Gastroesophageal sphincter (tissue), 4 donors: ENCODE results near the gene DOCK4. TPM values are rescaled to one million over a fixed set of nuclear protein-coding genes. Genes with fewer than 3 reads are reported as not detected.

Source experiments
- ATAC-seq: fragments of 150-250 bp; one replicate; pipeline ENCODE4 v1.9.1; 2016; ENCODE audit warnings: mild to moderate bottlenecking, moderate library complexity
- H3K27ac ChIP-seq, 4 donors: fragments of 200-600 bp; sonication (generic) in 3 of 4; 1 replicate in 3 of 4; 2 replicates in 1 of 4; pipeline ENCODE4 v1.5.1; 2016 to 2019
- H3K27me3 ChIP-seq: fragments of 200-600 bp; sonication (generic); one replicate; pipeline ENCODE4 v1.5.1; 2019
- H3K36me3 ChIP-seq, 2 donors: fragments of 200-600 bp; sonication (generic); one replicate each; pipeline ENCODE4 v1.5.1; 2019; ENCODE audit warnings: control low read depth in 1 of 2
- H3K4me1 ChIP-seq, 3 donors: fragments of 200-600 bp; sonication (generic); 1 replicate in 2 of 3; 2 replicates in 1 of 3; pipeline ENCODE4 v1.5.1; 2016 to 2019; ENCODE audit warnings: control low read depth in 2 of 3
- H3K4me3 ChIP-seq, 2 donors: fragments of 200-600 bp; sonication (generic); one replicate each; pipeline ENCODE4 v1.5.1; 2019; ENCODE audit warnings: mild to moderate bottlenecking in 1 of 2, moderate library complexity in 1 of 2
- H3K9me3 ChIP-seq, 3 donors: fragments of 200-600 bp; sonication (generic); one replicate each; pipeline ENCODE4 v1.5.1; 2017 to 2019; ENCODE audit warnings: control low read depth in 2 of 3
- EP300 ChIP-seq: sonication (generic); formaldehyde crosslinking; IDR thresholded peaks from one replicate; pipeline ENCODE4 v1.6.1; 2017; ENCODE audit warnings: antibody characterized with exemption, mild to moderate bottlenecking
- POLR2A ChIP-seq, 2 donors: fragments of 450-650 bp; IDR thresholded peaks; one replicate each; pipeline ENCODE4 v1.6.1; 2017; ENCODE audit warnings: antibody characterized with exemption in 2 of 2, mild to moderate bottlenecking in 2 of 2, moderate library complexity in 1 of 2
- POLR2AphosphoS5 ChIP-seq: sonication (generic); formaldehyde crosslinking; IDR thresholded peaks from one replicate; pipeline ENCODE4 v1.6.1; 2017; ENCODE audit warnings: antibody characterized with exemption
- WGBS, 2 donors: methylation state at CpG; one replicate each; pipeline ENCODE4 v1.1.5; 2018; ENCODE audit warnings: low coverage in 1 of 2; 5-methylcytosine and 5-hydroxymethylcytosine counted together
- total RNA-seq, 4 donors: library from RNA; depleted of rRNA; stranded (reverse); fragments of >200 nt; gene quantifications; one replicate each; pipeline ENCODE4 v1.1.0, GENCODE V29; 2016
- TF ChIP-seq, protein P1 (sequence below), 4 experiments: fragments of 200-600 bp in 2 of 4; fragments of 450-650 bp in 2 of 4; sonication (generic) in 1 of 4; IDR thresholded peaks; one replicate each; pipeline ENCODE4 v1.5.1; 2017 to 2019; ENCODE audit warnings: antibody characterized with exemption in 4 of 4, mild to moderate bottlenecking in 2 of 4, moderate library complexity in 2 of 4

DOCK4 gene
- total RNA-seq, 4 donors from 2014 or later: 14.0 to 34.1 (median 24.2) TPM

DNA sequence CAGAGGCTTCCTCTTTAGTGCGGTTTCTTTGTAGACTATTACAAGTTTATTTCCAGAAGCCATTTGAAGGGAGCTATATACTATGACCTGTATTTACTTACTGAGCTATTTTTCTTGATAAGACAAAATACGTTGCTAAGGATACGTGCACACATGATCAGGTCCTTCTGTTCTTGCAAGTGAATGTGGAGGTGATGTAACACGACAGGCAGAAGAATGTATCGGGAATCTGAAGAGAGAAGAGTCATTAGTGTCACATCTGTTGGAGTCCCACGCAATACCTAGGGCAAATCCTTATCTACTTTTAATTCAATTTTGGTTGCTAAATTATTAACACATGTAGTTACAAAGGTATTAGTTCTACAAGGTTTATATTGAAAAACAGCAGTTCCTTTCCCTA is 359.3 kb downstream of the DOCK4 start:
- ATAC-seq: no peak
- H3K27ac ChIP-seq: no peak overlapping the region
- TF ChIP-seq POLR2A (IDR thresholded peaks at IDR 0.05) (no peak), POLR2AphosphoS5 (no peak), EP300 (no peak)
- TF ChIP-seq, protein P1, sequence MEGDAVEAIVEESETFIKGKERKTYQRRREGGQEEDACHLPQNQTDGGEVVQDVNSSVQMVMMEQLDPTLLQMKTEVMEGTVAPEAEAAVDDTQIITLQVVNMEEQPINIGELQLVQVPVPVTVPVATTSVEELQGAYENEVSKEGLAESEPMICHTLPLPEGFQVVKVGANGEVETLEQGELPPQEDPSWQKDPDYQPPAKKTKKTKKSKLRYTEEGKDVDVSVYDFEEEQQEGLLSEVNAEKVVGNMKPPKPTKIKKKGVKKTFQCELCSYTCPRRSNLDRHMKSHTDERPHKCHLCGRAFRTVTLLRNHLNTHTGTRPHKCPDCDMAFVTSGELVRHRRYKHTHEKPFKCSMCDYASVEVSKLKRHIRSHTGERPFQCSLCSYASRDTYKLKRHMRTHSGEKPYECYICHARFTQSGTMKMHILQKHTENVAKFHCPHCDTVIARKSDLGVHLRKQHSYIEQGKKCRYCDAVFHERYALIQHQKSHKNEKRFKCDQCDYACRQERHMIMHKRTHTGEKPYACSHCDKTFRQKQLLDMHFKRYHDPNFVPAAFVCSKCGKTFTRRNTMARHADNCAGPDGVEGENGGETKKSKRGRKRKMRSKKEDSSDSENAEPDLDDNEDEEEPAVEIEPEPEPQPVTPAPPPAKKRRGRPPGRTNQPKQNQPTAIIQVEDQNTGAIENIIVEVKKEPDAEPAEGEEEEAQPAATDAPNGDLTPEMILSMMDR (IDR thresholded peaks at IDR 0.05): no peak
- H3K4me3 ChIP-seq: no peak overlapping the region
- H3K9me3 ChIP-seq: no peaks in the 10 kb centered on the region
- 89 to 99% methylated on average over 6 of the region's 6 CpGs for WGBS, 2 donors
- no peaks in the 10 kb centered on the region for H3K27me3 ChIP-seq
- peaks cover 0 to 33% of the 10 kb centered on the region in 2 donors for H3K36me3 ChIP-seq
- H3K4me1 ChIP-seq: no peaks in the 10 kb centered on the region

DNA sequence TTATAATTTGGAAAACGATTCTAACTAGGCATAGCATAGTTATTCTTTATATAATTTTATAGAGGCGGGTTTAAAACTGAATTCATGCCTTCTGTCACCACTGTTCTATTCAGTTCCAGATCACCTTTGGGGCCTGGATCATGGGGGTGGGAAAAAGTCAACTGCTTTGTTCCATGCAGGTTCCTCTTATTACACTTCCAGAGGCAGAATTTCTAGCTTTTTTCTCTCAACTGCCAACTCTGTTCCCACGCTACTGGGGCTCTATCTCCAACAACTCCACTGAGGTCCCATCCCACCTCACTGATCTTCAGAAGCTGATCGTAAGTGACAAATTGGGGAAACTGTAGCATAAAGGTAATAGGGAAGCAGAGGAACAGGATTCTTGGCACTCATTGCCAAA is 360.3 kb downstream of the DOCK4 start:
- ATAC-seq: no peak
- WGBS, 2 donors: 92 to 94% methylated on average over 2 to 4 of the region's 4 CpGs
- TF ChIP-seq POLR2AphosphoS5 (no peak), POLR2A (IDR thresholded peaks at IDR 0.05) (no peak), EP300 (no peak)
- TF ChIP-seq, protein P1 (IDR thresholded peaks at IDR 0.05): no peak
- H3K4me1 ChIP-seq: no peaks in the 10 kb centered on the region
- H3K27ac ChIP-seq: no peak overlapping the region
- no peaks in the 10 kb centered on the region for H3K9me3 ChIP-seq
- no peaks in the 10 kb centered on the region for H3K27me3 ChIP-seq
- peaks cover 0 to 35% of the 10 kb centered on the region in 2 donors for H3K36me3 ChIP-seq
- H3K4me3 ChIP-seq: no peak overlapping the region

DNA sequence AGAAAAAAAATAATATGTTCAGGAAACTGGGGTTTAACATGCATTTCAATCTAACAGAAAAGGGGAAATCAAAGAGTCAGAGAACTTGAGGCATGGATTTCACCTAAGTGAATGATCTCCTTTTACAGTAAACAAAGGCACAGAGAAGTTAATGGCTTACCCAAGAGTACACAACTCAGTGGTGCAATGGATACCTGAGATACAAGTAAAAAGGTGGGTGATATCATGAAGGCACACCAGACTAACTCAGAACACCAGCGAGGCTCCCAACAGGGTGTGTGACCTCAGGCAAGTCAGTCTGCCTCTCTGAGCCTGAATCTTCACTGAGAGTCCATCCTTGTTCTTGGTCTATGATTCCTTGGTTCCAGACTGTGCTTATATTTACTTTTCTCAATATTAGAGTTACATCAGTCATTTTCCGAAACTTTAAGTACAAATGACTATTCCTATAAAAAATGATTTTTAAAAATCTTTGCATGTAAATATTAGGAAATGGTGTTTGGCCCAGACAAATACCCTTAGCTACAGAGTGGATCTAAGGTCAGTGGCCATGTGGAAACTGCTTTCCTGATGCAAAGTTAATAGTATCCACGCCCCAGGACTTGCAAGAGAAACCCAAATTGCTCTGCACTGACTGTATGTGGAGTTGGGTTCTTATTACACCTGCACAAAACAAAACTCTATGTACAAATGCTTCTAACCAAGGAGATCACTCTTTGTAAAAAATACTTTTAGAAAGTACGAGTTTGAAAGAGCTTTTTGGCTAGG is 361.1 kb downstream of the DOCK4 start:
- no peak for ATAC-seq
- Histone ChIP-seq H3K4me3 (no peak overlapping the region), H3K27ac (no peak overlapping the region), H3K4me1 (no peaks in the 10 kb centered on the region), H3K9me3 (no peaks in the 10 kb centered on the region), H3K36me3 (peaks cover 0 to 40% of the 10 kb centered on the region in 2 donors), H3K27me3 (no peaks in the 10 kb centered on the region)
- TF ChIP-seq, protein P1 (IDR thresholded peaks at IDR 0.05): no peak
- TF ChIP-seq EP300: no peak
- 65 to 80% methylated on average over 3 to 4 of the region's 4 CpGs for WGBS, 2 donors

DNA sequence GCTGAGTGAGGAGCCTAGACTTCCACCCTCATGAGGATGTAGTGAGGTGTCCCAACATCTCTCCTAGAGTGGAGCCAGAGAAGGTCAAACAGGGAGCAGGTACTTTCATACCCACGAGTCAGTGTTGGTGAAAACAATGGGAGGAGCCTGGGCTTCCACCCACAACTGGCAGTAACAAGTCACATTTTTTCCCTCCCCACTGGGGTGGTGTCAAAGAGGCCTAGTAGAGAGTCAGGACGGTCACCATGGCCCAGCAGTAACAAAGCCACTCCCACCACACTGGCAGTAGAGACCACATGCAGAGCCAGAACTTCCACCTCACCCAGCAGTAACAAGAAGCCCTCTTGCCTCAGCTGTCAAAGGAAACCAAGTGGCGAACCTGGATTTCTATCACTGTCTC is 363.7 kb downstream of the DOCK4 start:
- H3K36me3 ChIP-seq: peaks cover 0 to 40% of the 10 kb centered on the region in 2 donors
- H3K4me3 ChIP-seq: no peak overlapping the region
- TF ChIP-seq POLR2A (IDR thresholded peaks at IDR 0.05) (no peak), EP300 (no peak), POLR2AphosphoS5 (no peak)
- TF ChIP-seq, protein P1 (IDR thresholded peaks at IDR 0.05): no peak
- no peak overlapping the region for H3K27ac ChIP-seq
- no peaks in the 10 kb centered on the region for H3K4me1 ChIP-seq
- no peaks in the 10 kb centered on the region for H3K9me3 ChIP-seq
- no peak for ATAC-seq
- WGBS, 2 donors: 83% methylated on average over 1 of the region's 3 CpGs; no CpG with 5 or more reads in 1 of the 2 donors
- H3K27me3 ChIP-seq: no peaks in the 10 kb centered on the region

DNA sequence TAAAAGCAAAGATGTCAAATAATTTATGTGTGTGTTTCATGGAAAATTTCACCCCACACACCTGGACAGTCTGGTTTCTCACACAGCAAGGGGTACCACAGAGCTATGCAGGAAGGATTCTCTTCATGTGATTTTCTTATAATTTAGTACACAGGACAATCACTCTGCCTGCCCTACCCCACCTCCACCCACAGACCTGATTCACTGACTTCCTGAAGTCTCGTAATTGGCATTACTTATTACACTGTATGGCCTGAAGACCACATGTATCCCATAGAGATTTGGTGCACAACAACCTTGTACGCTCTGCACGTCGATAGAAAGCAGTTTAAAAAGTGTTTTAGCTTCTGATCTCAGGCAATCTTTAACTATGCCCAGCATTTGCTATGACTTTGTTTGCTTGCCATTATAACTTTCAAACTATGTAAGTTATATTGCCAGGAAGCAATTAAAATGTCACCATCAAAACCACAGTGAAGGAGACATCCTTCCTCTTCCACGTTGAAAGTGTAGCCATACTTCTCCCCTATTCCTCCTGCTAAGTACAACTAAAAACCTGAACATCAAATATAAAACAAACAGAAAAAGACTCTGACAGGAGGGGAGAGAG is 364.5 kb downstream of the DOCK4 start:
- no peak overlapping the region for H3K4me3 ChIP-seq
- no peak for ATAC-seq
- no peaks in the 10 kb centered on the region for H3K9me3 ChIP-seq
- no peaks in the 10 kb centered on the region for H3K27me3 ChIP-seq
- WGBS, 2 donors: 75 to 87% methylated on average over 5 of the region's 5 CpGs
- no peaks in the 10 kb centered on the region for H3K4me1 ChIP-seq
- H3K36me3 ChIP-seq: peaks cover 0 to 39% of the 10 kb centered on the region in 2 donors
- H3K27ac ChIP-seq: no peak overlapping the region
- TF ChIP-seq POLR2AphosphoS5: no peak
- TF ChIP-seq, protein P1 (IDR thresholded peaks at IDR 0.05): no peak
- TF ChIP-seq EP300: no peak
- no peak for TF ChIP-seq POLR2A (IDR thresholded peaks at IDR 0.05)
